ENCODE measurements around the gene GIGYF2. TPM values are rescaled to one million over a fixed set of nuclear protein-coding genes. Genes with fewer than 3 reads are reported as not detected.

The GIGYF2 gene
- total and polyA plus RNA-seq, 2 experiments from 2014 or later: 29.8 to 63.6 TPM

DNA sequence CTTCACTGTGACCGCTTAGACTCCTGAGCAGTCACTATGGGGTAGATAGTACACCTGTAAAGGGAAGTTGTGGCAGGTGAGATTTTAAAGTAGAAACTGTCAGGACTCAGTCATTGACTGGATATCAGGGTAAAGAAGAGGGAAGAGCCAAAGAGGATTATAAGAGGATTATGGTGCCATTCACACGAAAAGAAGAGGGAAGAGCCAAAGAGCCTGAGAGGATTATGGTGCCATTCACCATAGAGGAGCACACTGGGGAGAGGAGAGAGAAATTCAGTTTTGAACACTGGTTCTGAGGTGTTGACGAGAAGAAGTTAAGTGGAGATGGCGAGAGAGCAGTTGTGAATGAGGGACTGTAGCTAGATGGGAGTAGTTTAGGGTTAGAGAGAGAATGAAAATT is 96.1 kb downstream of the GIGYF2 start:
- Histone ChIP-seq H3K4me2 (no peak overlapping the region), H3K36me3 (replicated peaks; ENCODE audit: insufficient read depth, low read depth) (no peaks in the 10 kb centered on the region), H3K79me2 (peaks cover 5% of the 10 kb centered on the region), H3K4me1 (ENCODE audit: insufficient read depth) (peaks cover 6% of the 10 kb centered on the region), H3K4me3 (no peak overlapping the region), H3K27ac (no peak overlapping the region), H3K9me3 (ENCODE audit: low read depth) (no peaks in the 10 kb centered on the region), H4K20me1 (ENCODE audit: insufficient read depth, poor library complexity, severe bottlenecking) (no peaks in the 10 kb centered on the region), H3K27me3 (no peaks in the 10 kb centered on the region), H2AFZ (no peak overlapping the region), H3K9me2 (replicated peaks; ENCODE audit: insufficient read depth) (no peaks in the 10 kb centered on the region)
- no peak for TF ChIP-seq EZH2 (IDR thresholded peaks at IDR 0.05; ENCODE audit: borderline replicate concordance)
- no peak for TF ChIP-seq EZH2phosphoT487 (IDR thresholded peaks at IDR 0.05; ENCODE audit: low read depth, severe bottlenecking, unreplicated experiment)
- TF ChIP-seq, protein P1, sequence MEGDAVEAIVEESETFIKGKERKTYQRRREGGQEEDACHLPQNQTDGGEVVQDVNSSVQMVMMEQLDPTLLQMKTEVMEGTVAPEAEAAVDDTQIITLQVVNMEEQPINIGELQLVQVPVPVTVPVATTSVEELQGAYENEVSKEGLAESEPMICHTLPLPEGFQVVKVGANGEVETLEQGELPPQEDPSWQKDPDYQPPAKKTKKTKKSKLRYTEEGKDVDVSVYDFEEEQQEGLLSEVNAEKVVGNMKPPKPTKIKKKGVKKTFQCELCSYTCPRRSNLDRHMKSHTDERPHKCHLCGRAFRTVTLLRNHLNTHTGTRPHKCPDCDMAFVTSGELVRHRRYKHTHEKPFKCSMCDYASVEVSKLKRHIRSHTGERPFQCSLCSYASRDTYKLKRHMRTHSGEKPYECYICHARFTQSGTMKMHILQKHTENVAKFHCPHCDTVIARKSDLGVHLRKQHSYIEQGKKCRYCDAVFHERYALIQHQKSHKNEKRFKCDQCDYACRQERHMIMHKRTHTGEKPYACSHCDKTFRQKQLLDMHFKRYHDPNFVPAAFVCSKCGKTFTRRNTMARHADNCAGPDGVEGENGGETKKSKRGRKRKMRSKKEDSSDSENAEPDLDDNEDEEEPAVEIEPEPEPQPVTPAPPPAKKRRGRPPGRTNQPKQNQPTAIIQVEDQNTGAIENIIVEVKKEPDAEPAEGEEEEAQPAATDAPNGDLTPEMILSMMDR (IDR thresholded peaks at IDR 0.05; ENCODE audit: poor library complexity): no peak
- WGBS (ENCODE audit: low lambda C conversion rate, missing lambda C conversion rate): 87% methylated on average over 4 of the region's 4 CpGs
- no peak for DNase-seq (ENCODE audit: low spot score)

DNA sequence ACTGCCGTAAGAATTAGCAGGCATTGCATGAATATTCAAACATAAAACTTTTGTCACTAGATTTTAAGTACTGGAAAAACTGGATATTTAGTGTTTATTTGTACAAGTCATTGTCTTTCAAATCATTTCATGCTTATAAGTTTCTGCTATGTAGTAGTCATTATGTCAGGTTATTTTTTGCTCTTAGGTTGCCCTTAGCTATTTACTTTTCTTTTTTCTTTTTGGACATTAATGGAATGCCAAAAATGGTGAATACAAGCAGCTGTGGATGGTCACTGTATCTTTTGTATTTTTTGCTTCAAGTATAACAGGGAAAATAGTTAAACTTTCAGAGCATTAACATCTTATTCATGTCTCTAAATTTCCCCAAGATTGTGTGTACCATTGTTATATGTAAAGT is 97.8 kb downstream of the GIGYF2 start:
- Histone ChIP-seq H3K4me3 (no peak overlapping the region), H4K20me1 (ENCODE audit: insufficient read depth, poor library complexity, severe bottlenecking) (no peaks in the 10 kb centered on the region), H3K9me3 (ENCODE audit: low read depth) (no peaks in the 10 kb centered on the region), H3K4me1 (ENCODE audit: insufficient read depth) (no peaks in the 10 kb centered on the region), H3K4me2 (no peak overlapping the region), H2AFZ (no peak overlapping the region), H3K36me3 (replicated peaks; ENCODE audit: insufficient read depth, low read depth) (no peaks in the 10 kb centered on the region), H3K27me3 (no peaks in the 10 kb centered on the region), H3K79me2 (peaks cover 9% of the 10 kb centered on the region), H3K9me2 (replicated peaks; ENCODE audit: insufficient read depth) (no peaks in the 10 kb centered on the region), H3K27ac (no peak overlapping the region)
- DNase-seq (ENCODE audit: low spot score): no peak
- no peak for TF ChIP-seq EZH2 (IDR thresholded peaks at IDR 0.05; ENCODE audit: borderline replicate concordance)
- TF ChIP-seq, protein P1 (IDR thresholded peaks at IDR 0.05; ENCODE audit: poor library complexity): no peak
- TF ChIP-seq EZH2phosphoT487 (IDR thresholded peaks at IDR 0.05; ENCODE audit: low read depth, severe bottlenecking, unreplicated experiment): no peak
- WGBS (ENCODE audit: low lambda C conversion rate, missing lambda C conversion rate): 95% methylated on average over 1 of the region's 1 CpG

DNA sequence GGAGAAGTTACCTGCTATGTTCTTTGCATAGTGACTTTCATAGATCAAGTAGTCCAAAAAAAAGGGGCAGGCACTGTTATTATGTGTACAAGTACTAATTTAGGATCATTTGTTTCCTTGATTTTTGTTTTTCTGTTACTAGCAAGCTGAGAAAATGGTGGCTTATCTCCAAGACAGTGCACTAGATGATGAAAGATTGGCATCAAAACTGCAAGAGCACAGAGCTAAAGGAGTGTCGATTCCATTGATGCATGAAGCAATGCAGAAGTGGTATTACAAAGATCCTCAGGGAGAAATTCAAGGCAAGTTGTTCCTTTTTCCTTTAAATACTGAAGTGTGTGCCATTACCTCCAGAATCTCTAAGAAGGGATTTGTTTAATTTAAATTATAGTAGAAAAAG is 98.8 kb downstream of the GIGYF2 start:
- no peaks in the 10 kb centered on the region for H3K27me3 ChIP-seq
- H3K4me3 ChIP-seq: no peak overlapping the region
- 100% methylated on average over 1 of the region's 1 CpG for whole genome bisulfite sequencing (ENCODE audit: low lambda C conversion rate, missing lambda C conversion rate)
- H3K36me3 ChIP-seq (replicated peaks; ENCODE audit: insufficient read depth, low read depth): no peaks in the 10 kb centered on the region
- H2AFZ ChIP-seq: no peak overlapping the region
- H3K9me2 ChIP-seq (replicated peaks; ENCODE audit: insufficient read depth): no peaks in the 10 kb centered on the region
- peaks cover 13% of the 10 kb centered on the region for H3K79me2 ChIP-seq
- no peak for DNase-seq (ENCODE audit: low spot score)
- H3K27ac ChIP-seq: no peak overlapping the region
- H4K20me1 ChIP-seq (ENCODE audit: insufficient read depth, poor library complexity, severe bottlenecking): no peaks in the 10 kb centered on the region
- H3K4me1 ChIP-seq (ENCODE audit: insufficient read depth): no peaks in the 10 kb centered on the region
- no peak for TF ChIP-seq EZH2 (IDR thresholded peaks at IDR 0.05; ENCODE audit: borderline replicate concordance)
- TF ChIP-seq, protein P1 (IDR thresholded peaks at IDR 0.05; ENCODE audit: poor library complexity): no peak
- TF ChIP-seq EZH2phosphoT487 (IDR thresholded peaks at IDR 0.05; ENCODE audit: low read depth, severe bottlenecking, unreplicated experiment): no peak
- H3K9me3 ChIP-seq (ENCODE audit: low read depth): no peaks in the 10 kb centered on the region
- H3K4me2 ChIP-seq: no peak overlapping the region

DNA sequence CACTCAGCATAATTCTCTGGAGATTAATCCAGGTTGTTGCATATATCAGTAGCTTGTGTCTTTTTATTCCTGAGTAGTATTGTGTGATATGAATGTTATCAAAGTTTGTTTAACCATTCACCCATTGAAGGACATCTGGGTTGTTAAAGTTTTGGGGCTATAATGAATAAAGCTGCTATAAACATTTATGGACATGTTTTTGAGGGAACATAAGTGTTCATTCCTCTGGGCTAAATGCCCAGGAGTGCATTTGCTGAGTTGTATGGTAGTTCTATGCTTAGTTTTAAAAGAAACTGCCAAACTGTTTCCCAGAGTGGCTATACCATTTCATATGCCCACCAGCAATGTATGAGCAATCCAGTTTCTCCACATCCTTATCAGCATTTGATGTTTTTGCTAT is 101.1 kb downstream of the GIGYF2 start:
- no peaks in the 10 kb centered on the region for H3K9me3 ChIP-seq (ENCODE audit: low read depth)
- DNase-seq (ENCODE audit: low spot score): no peak
- no peak overlapping the region for H3K27ac ChIP-seq
- H2AFZ ChIP-seq: no peak overlapping the region
- no peak overlapping the region for H3K4me2 ChIP-seq
- H4K20me1 ChIP-seq (ENCODE audit: insufficient read depth, poor library complexity, severe bottlenecking): no peaks in the 10 kb centered on the region
- no peak overlapping the region for H3K4me3 ChIP-seq
- no peaks in the 10 kb centered on the region for H3K36me3 ChIP-seq (replicated peaks; ENCODE audit: insufficient read depth, low read depth)
- H3K4me1 ChIP-seq (ENCODE audit: insufficient read depth): no peaks in the 10 kb centered on the region
- peaks cover 25% of the 10 kb centered on the region for H3K79me2 ChIP-seq
- TF ChIP-seq, protein P1 (IDR thresholded peaks at IDR 0.05; ENCODE audit: poor library complexity): no peak
- TF ChIP-seq EZH2phosphoT487 (IDR thresholded peaks at IDR 0.05; ENCODE audit: low read depth, severe bottlenecking, unreplicated experiment) (no peak), EZH2 (IDR thresholded peaks at IDR 0.05; ENCODE audit: borderline replicate concordance) (no peak)
- H3K9me2 ChIP-seq (replicated peaks; ENCODE audit: insufficient read depth): no peaks in the 10 kb centered on the region
- H3K27me3 ChIP-seq: no peaks in the 10 kb centered on the region

All from hepatocyte (in vitro differentiated cells).